AG04449 (cell line): Measurements from ENCODE around the gene CDH15.

Experiments
- CTCF ChIA-PET: fragments of 350-600 bp; formaldehyde crosslinking; extraction: SDS; loops from one replicate; lab custom pipeline; 2021; ENCODE audit warnings: antibody characterized with exemption; lab: Yijun Ruan, JAX
- POLR2A ChIA-PET: fragments of 400-600, 350-600 bp; formaldehyde crosslinking; extraction: SDS; loops from one replicate; lab custom pipeline; 2020; ENCODE audit warnings: antibody characterized with exemption, inconsistent platforms; lab: Yijun Ruan, JAX
- DNase-seq: peaks from one replicate; pipeline ENCODE4 v3.0.0-alpha.2; 2010; ENCODE audit warnings: low read depth, low spot score
- H3K4me3 ChIP-seq: 2 replicates; pipeline ENCODE4 v1.5.1; 2011; ENCODE audit warnings: low read depth, mild to moderate bottlenecking, control low read depth, low read length
- CTCF ChIP-seq: IDR thresholded peaks from one replicate; pipeline ENCODE4 v1.5.1; 2011; ENCODE audit warnings: mild to moderate bottlenecking, moderate library complexity, low read length, control low read depth, inconsistent platforms; ENCODE audit not compliant: insufficient read depth; ENCODE audit errors: missing control alignments

CDH15 gene

GRCh38 chr16:89130448-89130847 lies 41.1 kb upstream of the CDH15 start:
- no peak for TF ChIP-seq CTCF
- ChIA-PET POLR2A (no interaction called here), CTCF (no interaction called here)
- H3K4me3 ChIP-seq = no peak overlapping the region
- DNase-seq = no peak

GRCh38 chr16:89131783-89132182 lies 39.8 kb upstream of the CDH15 start:
- DNase-seq = no peak
- no peak for TF ChIP-seq CTCF
- no peak overlapping the region for H3K4me3 ChIP-seq
- CTCF ChIA-PET = no interaction called here
- POLR2A ChIA-PET = no interaction called here

GRCh38 chr16:89132194-89133005 lies 39.1 kb upstream of the CDH15 start:
- CTCF ChIA-PET = interaction anchor here (0.8 kb wide), 1 partner anchor 35 kb away, joined by 3 read pairs; no protein-coding TSS in a partner anchor
- H3K4me3 ChIP-seq = no peak overlapping the region

GRCh38 chr16:89133457-89134127 lies 38.0 kb upstream of the CDH15 start:
- CTCF ChIA-PET = interaction anchor here (1.3 kb wide), 1 partner anchor 15 kb away, joined by 4 read pairs; no protein-coding TSS in a partner anchor

More at GRCh38 chr16:89132194-89133005, 39.1 kb upstream of the CDH15 start:
- DNase-seq = no peak
- POLR2A ChIA-PET = no interaction called here
- no peak for TF ChIP-seq CTCF

GRCh38 chr16:89134269-89134668 lies 37.3 kb upstream of the CDH15 start:
- ChIA-PET CTCF (interaction anchor here (0.7 to 1.3 kb wide), 2 partner anchors 16 to 31 kb away, joined by 4 to 5 read pairs; no protein-coding TSS in a partner anchor), POLR2A (no interaction called here)
- H3K4me3 ChIP-seq = no peak overlapping the region
- no peak for TF ChIP-seq CTCF
- DNase-seq = no peak

More at GRCh38 chr16:89133457-89134127, 38.0 kb upstream of the CDH15 start:
- TF ChIP-seq CTCF = no peak
- POLR2A ChIA-PET = no interaction called here
- no peak for DNase-seq
- H3K4me3 ChIP-seq = no peak overlapping the region

- no peak overlapping the region for H3K4me3 ChIP-seq
- no peak for TF ChIP-seq CTCF
- POLR2A ChIA-PET = no interaction called here
- CTCF ChIA-PET = interaction anchor here (0.7 to 1.3 kb wide), 2 partner anchors 17 to 30 kb away, joined by 4 to 5 read pairs; no protein-coding TSS in a partner anchor
- DNase-seq = no peak
Observed at GRCh38 chr16:89135166-89135565, 36.4 kb upstream of the CDH15 start.
